GM19099 (cell line): ENCODE data around the gene ESRRG.

Experiments
- POLR2A ChIP-seq: IDR thresholded peaks from 3 replicates; pipeline ENCODE4 v1.6.1; 2011; ENCODE audit warnings: low read depth; ENCODE audit not compliant: insufficient read length; ENCODE audit errors: extremely low read depth

Gene ESRRG

GRCh38 chr1:216531263-216532239 lies 191.7 kb downstream of the ESRRG start:
- no peak for TF ChIP-seq POLR2A

GRCh38 chr1:216528816-216529215 lies 194.4 kb downstream of the ESRRG start:
- no peak for TF ChIP-seq POLR2A

- TF ChIP-seq POLR2A: no peak
These were observed 199.6 kb downstream of the ESRRG start for GRCh38 chr1:216523449-216524190.

GRCh38 chr1:216523043-216523442 lies 200.2 kb downstream of the ESRRG start:
- TF ChIP-seq POLR2A: no peak

- no peak for TF ChIP-seq POLR2A
These were observed 201.8 kb downstream of the ESRRG start for GRCh38 chr1:216521477-216521876.

- TF ChIP-seq POLR2A: no peak
These were observed 204.2 kb downstream of the ESRRG start for GRCh38 chr1:216518844-216519627.

- no peak for TF ChIP-seq POLR2A
These were observed 220.6 kb downstream of the ESRRG start for GRCh38 chr1:216502528-216503162.

- TF ChIP-seq POLR2A: no peak
These were observed 222.8 kb downstream of the ESRRG start for GRCh38 chr1:216500273-216500967.

GRCh38 chr1:216499581-216500272 lies 223.5 kb downstream of the ESRRG start:
- no peak for TF ChIP-seq POLR2A

GRCh38 chr1:216498277-216498676 lies 225.0 kb downstream of the ESRRG start:
- TF ChIP-seq POLR2A: no peak

- TF ChIP-seq POLR2A: no peak
These were observed 238.2 kb downstream of the ESRRG start for GRCh38 chr1:216485042-216485441.

- TF ChIP-seq POLR2A: no peak
These were observed 239.4 kb downstream of the ESRRG start for GRCh38 chr1:216483672-216484401.

GRCh38 chr1:216482620-216483019 lies 240.6 kb downstream of the ESRRG start:
- no peak for TF ChIP-seq POLR2A
